Measurements from ENCODE around the gene PIK3CB. TPM values are rescaled to one million over a fixed set of nuclear protein-coding genes. Genes with fewer than 3 reads are reported as not detected.

PIK3CB gene
- total and polyA plus RNA-seq, 2 of the 8 experiments (the other 6 are each of a cell fraction or from before 2014, with no cell fraction given) = 8.3 to 35.2 TPM

DNA sequence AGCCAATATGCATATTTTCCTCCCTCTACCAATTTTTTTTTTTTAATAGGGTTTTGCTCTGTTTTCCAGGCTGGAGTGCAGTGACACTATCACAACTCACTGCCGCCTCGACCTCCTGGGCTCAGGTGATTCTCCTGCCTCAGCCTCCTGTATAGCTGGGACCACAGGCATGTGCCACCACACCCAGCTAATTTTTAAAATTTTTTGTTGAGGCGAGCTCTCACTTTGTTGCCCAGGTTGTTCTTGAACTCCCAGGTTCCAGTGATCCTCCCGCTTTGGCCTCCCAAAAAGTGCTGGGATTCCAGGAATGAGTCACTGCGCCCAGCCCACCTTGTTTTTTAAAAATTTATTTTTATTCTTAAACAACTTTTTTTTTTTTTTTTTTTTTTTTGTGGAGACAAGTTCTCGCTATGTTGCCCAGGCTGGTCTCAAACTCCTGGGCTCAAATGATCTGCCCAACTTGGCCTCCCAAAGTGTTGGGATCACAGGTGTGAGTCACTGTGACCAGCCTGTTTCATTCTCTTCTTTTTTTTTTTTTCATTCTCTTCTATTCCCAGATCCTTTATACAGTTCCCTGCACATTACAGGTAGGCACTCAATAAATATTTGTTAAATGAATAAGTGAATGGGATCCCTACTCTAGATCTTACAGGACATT is 40.5 kb upstream of the PIK3CB start:
- Histone ChIP-seq H3K79me1 (ENCODE audit: low read depth, low read length) (no peaks in the 10 kb centered on the region), H3K18ac (ENCODE audit: extremely low read depth, low read length) (no peak overlapping the region), H3K4ac (replicated peaks; ENCODE audit: insufficient read length, low read depth, low read length) (no peak overlapping the region), H3K23ac (ENCODE audit: insufficient read length) (no peak overlapping the region), H3K4me2 (ENCODE audit: insufficient read depth in 1 of 2, low read depth in 2 of 2, low read length in 2 of 2) (no peak overlapping the region), H3K79me2 (ENCODE audit: control insufficient read depth in 1 of 2, insufficient read depth in 2 of 2, low read length in 2 of 2) (no peaks in the 10 kb centered on the region), H3K9ac (replicated peaks in 1 of 4; ENCODE audit: extremely low read depth in 1 of 4, low read depth in 3 of 4, low read length in 3 of 4) (no peak overlapping the region), H4K91ac (replicated peaks; ENCODE audit: insufficient read length, low read length) (no peak overlapping the region), H3K9me3 (ENCODE audit: insufficient read depth in 2 of 2, low read depth in 1 of 2, low read length in 1 of 2) (no peaks in the 10 kb centered on the region), H3K23me2 (ENCODE audit: low read depth, low read length) (no peaks in the 10 kb centered on the region), H4K20me1 (replicated peaks in 1 of 2; ENCODE audit: control insufficient read depth in 1 of 2, insufficient read depth in 2 of 2, low read length in 2 of 2) (no peaks in the 10 kb centered on the region), H3K4me3 (ENCODE audit: extremely low read depth in 1 of 4, insufficient read depth in 2 of 4, low read depth in 3 of 4, low read length in 4 of 4) (no peak overlapping the region), H2AFZ (ENCODE audit: low read length) (no peak overlapping the region), H3K56ac (replicated peaks; ENCODE audit: insufficient read length, low read depth, low read length) (no peak overlapping the region), H4K8ac (ENCODE audit: extremely low read depth, insufficient read depth, low read length) (no peak overlapping the region; the same call in 1 of the 2 replicates), H2BK5ac (ENCODE audit: low read depth, low read length) (no peak overlapping the region), H2AK5ac (ENCODE audit: low read depth, low read length) (no peak overlapping the region), H3K14ac (ENCODE audit: insufficient read length) (no peak overlapping the region), H4K5ac (ENCODE audit: insufficient read length, low read depth, low read length) (no peak overlapping the region), H3K27ac (ENCODE audit: low read depth, low read length) (no peak overlapping the region), H2BK120ac (replicated peaks; ENCODE audit: low read depth, low read length) (no peak overlapping the region), H2BK20ac (ENCODE audit: low read length) (no peak overlapping the region), H3K27me3 (replicated peaks in 1 of 4; ENCODE audit: control insufficient read depth in 3 of 4, extremely low read depth in 1 of 4, insufficient read depth in 3 of 4, low read length in 3 of 4) (no peaks in the 10 kb centered on the region), H2BK12ac (ENCODE audit: low read depth, low read length) (no peak overlapping the region), H2BK15ac (ENCODE audit: low read length) (no peak overlapping the region), H3K4me1 (replicated peaks in 1 of 4; ENCODE audit: control insufficient read depth in 3 of 4, insufficient read depth in 4 of 4, low read length in 3 of 4) (peaks cover 0 to 4% (median 0%) of the 10 kb centered on the region in 4 experiments; a peak in 1 of 7 replicates), H3K36me3 (ENCODE audit: control insufficient read depth in 2 of 4, insufficient read depth in 4 of 4, low read length in 3 of 4) (no peaks in the 10 kb centered on the region)
- TF ChIP-seq CHD1 (IDR thresholded peaks at IDR 0.05; ENCODE audit: low read depth, low read length) (no peak), CBX5 (IDR thresholded peaks at IDR 0.05; ENCODE audit: low read depth, low read length) (no peak), GTF2F1 (IDR thresholded peaks at IDR 0.05; ENCODE audit: borderline replicate concordance, low read depth, low read length) (no peak), NRF1 (IDR thresholded peaks at IDR 0.05; ENCODE audit: low read depth, low read length) (no peak), MAX (IDR thresholded peaks at IDR 0.05) (no peak), TAF7 (optimal IDR thresholded peaks at IDR 0.05; ENCODE audit: borderline replicate concordance, low read depth, low read length) (no peak), SP2 (IDR thresholded peaks at IDR 0.05; ENCODE audit: low read length) (no peak), POU5F1 (IDR thresholded peaks at IDR 0.05; ENCODE audit: low read depth, low read length) (no peak)
- TF ChIP-seq, protein P1, sequence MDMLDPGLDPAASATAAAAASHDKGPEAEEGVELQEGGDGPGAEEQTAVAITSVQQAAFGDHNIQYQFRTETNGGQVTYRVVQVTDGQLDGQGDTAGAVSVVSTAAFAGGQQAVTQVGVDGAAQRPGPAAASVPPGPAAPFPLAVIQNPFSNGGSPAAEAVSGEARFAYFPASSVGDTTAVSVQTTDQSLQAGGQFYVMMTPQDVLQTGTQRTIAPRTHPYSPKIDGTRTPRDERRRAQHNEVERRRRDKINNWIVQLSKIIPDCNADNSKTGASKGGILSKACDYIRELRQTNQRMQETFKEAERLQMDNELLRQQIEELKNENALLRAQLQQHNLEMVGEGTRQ (IDR thresholded peaks at IDR 0.05; ENCODE audit: low read length) = no peak
- POLR2A ChIA-PET (ENCODE audit: partially characterized antibody) = interaction anchor here (0.8 to 2.5 kb wide), 2 partner anchors 11 to 13 kb away, joined by 3 to 15 read pairs; no protein-coding TSS in a partner anchor
- DNase-seq (ENCODE audit: low read depth in 1 of 2, low spot score in 2 of 2) (no peak), FAIRE-seq (no peak)
- 100% methylated on average over 6 of the region's 6 CpGs; no CpG with 5 or more reads in 1 of the 2 experiments for WGBS, 2 experiments (ENCODE audit: extremely low coverage in 1 of 2, insufficient coverage in 1 of 2, insufficient read length in 1 of 2, insufficient replicate concordance in 2 of 2, low coverage in 1 of 2, low lambda C conversion rate in 2 of 2, missing lambda C conversion rate in 1 of 2)
- CTCF ChIA-PET (ENCODE audit: partially characterized antibody) = interaction anchor here (0.8 to 1.3 kb wide), 2 partner anchors 40 to 61 kb away, joined by 3 to 4 read pairs; no protein-coding TSS in a partner anchor
